GM19397 (cell line): ENCODE data around the gene PCBP4.

ENCODE experiments used
- ATAC-seq: cut with Tn5 transposase; IDR thresholded peaks from one replicate; pipeline ENCODE4 v1.9.1; 2021; ENCODE audit warnings: mild to moderate bottlenecking, moderate library complexity; ENCODE audit not compliant: unreplicated experiment

Gene PCBP4

GRCh38 chr3:51967384-51968169, at the start of gene PCBP4:
TSS of gene PCBP4 (minus strand) at chr3:51967454. CDS start at chr3:51961240, 6,214 bp downstream.
- peak; percentile 48 for ATAC-seq

- ATAC-seq, result no peak
These were observed 48.4 kb upstream of the PCBP4 start for GRCh38 chr3:52015438-52016228.

- no peak for ATAC-seq
These were observed 47.4 kb upstream of the PCBP4 start for GRCh38 chr3:52014613-52015012.

- ATAC-seq, result no peak
These were observed 46.7 kb upstream of the PCBP4 start for GRCh38 chr3:52013802-52014598.

- ATAC-seq, result no peak
These were observed 45.4 kb upstream of the PCBP4 start for GRCh38 chr3:52012699-52013098.

GRCh38 chr3:52010431-52010830, 43.2 kb upstream of the PCBP4 start:
- no peak for ATAC-seq

GRCh38 chr3:52007291-52007690, 40.0 kb upstream of the PCBP4 start:
- ATAC-seq, result no peak

- ATAC-seq, result no peak
These were observed 39.5 kb upstream of the PCBP4 start for GRCh38 chr3:52006820-52007133.

GRCh38 chr3:52006017-52006819, 39.0 kb upstream of the PCBP4 start:
- no peak for ATAC-seq

- no peak for ATAC-seq
These were observed 38.3 kb upstream of the PCBP4 start for GRCh38 chr3:52005571-52005986.

GRCh38 chr3:52004906-52005395, 37.7 kb upstream of the PCBP4 start:
- ATAC-seq, result no peak

GRCh38 chr3:52004163-52004787, 37.0 kb upstream of the PCBP4 start:
- no peak for ATAC-seq

GRCh38 chr3:52002748-52003147, 35.5 kb upstream of the PCBP4 start:
- ATAC-seq, result no peak

- peak; percentile 70 for ATAC-seq
These were observed 34.3 kb upstream of the PCBP4 start for GRCh38 chr3:52001443-52001974.

- no peak for ATAC-seq
These were observed 32.6 kb upstream of the PCBP4 start for GRCh38 chr3:51999846-52000245.

GRCh38 chr3:51998774-51999173, 31.5 kb upstream of the PCBP4 start:
- no peak for ATAC-seq

- ATAC-seq, result no peak
These were observed 30.8 kb upstream of the PCBP4 start for GRCh38 chr3:51997935-51998596.

- no peak for ATAC-seq
These were observed 29.9 kb upstream of the PCBP4 start for GRCh38 chr3:51997172-51997571.
